ENCODE results near the gene MEF2A. TPM values are rescaled to one million over a fixed set of nuclear protein-coding genes. Genes with fewer than 3 reads are reported as not detected.
"Not testable (repeated sequence)": the region's sequence is repeated elsewhere in the genome, so short reads cannot be mapped to it uniquely, and the experiment has no call there.

MEF2A gene
- total RNA-seq, 4 donors from 2014 or later: 71.9 to 126 (median 103) TPM

- intact Hi-C loops (cut with DNase I; ENCODE audit: low total_unique reads): loop anchor here (10.0 kb wide), 1 partner anchor 471 kb away; no protein-coding TSS in a partner anchor
- no peak for DNase-seq (ENCODE audit: low spot score in 2 of 2)
- TF ChIP-seq, protein P1, sequence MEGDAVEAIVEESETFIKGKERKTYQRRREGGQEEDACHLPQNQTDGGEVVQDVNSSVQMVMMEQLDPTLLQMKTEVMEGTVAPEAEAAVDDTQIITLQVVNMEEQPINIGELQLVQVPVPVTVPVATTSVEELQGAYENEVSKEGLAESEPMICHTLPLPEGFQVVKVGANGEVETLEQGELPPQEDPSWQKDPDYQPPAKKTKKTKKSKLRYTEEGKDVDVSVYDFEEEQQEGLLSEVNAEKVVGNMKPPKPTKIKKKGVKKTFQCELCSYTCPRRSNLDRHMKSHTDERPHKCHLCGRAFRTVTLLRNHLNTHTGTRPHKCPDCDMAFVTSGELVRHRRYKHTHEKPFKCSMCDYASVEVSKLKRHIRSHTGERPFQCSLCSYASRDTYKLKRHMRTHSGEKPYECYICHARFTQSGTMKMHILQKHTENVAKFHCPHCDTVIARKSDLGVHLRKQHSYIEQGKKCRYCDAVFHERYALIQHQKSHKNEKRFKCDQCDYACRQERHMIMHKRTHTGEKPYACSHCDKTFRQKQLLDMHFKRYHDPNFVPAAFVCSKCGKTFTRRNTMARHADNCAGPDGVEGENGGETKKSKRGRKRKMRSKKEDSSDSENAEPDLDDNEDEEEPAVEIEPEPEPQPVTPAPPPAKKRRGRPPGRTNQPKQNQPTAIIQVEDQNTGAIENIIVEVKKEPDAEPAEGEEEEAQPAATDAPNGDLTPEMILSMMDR (IDR thresholded peaks at IDR 0.05): no peak
- TF ChIP-seq POLR2A (IDR thresholded peaks at IDR 0.05): no peak
- H3K4me3 ChIP-seq (ENCODE audit: low read depth, poor library complexity, severe bottlenecking): no peak overlapping the region
- 91 to 94% methylated on average over 9 of the region's 9 CpGs for WGBS, 2 donors
These were observed 179.7 kb downstream of the MEF2A start for GRCh38 chr15:99745370-99746086.

- intact Hi-C loops (cut with DNase I; ENCODE audit: low total_unique reads): loop anchor here (10.0 kb wide), 1 partner anchor 475 kb away; no protein-coding TSS in a partner anchor
- H3K4me3 ChIP-seq (ENCODE audit: low read depth, poor library complexity, severe bottlenecking): no peak overlapping the region
- 45 to 63% methylated on average over 6 of the region's 6 CpGs for WGBS, 2 donors
- DNase-seq (ENCODE audit: low spot score in 2 of 2): no peak
- TF ChIP-seq, protein P1 (IDR thresholded peaks at IDR 0.05): no peak
- no peak for TF ChIP-seq POLR2A (IDR thresholded peaks at IDR 0.05)
These were observed 183.6 kb downstream of the MEF2A start for GRCh38 chr15:99749386-99749785.

- WGBS, 2 donors: 81 to 88% methylated on average over 11 of the region's 11 CpGs
- intact Hi-C loops (cut with DNase I; ENCODE audit: low total_unique reads); H3K4me3 ChIP-seq (ENCODE audit: low read depth, poor library complexity, severe bottlenecking); DNase-seq (ENCODE audit: low spot score in 2 of 2): not testable (repeated sequence)
These were observed 184.5 kb downstream of the MEF2A start for GRCh38 chr15:99750326-99750725.

GRCh38 chr15:99752556-99752955 is 186.8 kb downstream of the MEF2A start:
- intact Hi-C loops (cut with DNase I; ENCODE audit: low total_unique reads): no loop called here

DNA sequence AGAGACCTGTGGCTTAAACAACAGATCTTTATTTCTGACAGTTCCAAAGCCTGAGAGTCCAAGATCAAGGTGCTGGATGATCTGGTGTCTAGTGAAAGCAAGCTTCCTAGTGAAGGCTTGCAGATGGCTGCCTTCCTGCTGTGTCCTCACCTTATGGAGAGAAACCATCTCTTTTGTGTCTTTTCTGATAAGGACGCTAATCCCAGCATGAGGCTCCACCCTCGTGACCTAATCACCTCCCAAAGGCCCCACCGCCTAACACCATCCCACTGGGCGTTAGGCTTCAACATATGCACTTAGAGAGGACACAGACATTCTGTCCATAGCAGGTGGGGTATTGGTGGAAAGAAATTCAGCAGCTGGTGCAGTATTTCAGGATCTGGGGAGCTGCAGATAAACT is 187.3 kb downstream of the MEF2A start:
- 86 to 92% methylated on average over 4 of the region's 4 CpGs for WGBS, 2 donors

More at GRCh38 chr15:99752556-99752955, 186.8 kb downstream of the MEF2A start:
- no peak overlapping the region for H3K4me3 ChIP-seq (ENCODE audit: low read depth, poor library complexity, severe bottlenecking)
- WGBS, 2 donors: 67 to 86% methylated on average over 4 of the region's 4 CpGs
- TF ChIP-seq, protein P1 (IDR thresholded peaks at IDR 0.05): no peak
- TF ChIP-seq POLR2A (IDR thresholded peaks at IDR 0.05): no peak
- DNase-seq (ENCODE audit: low spot score in 2 of 2): no peak

GRCh38 chr15:99755692-99756409 is 190.1 kb downstream of the MEF2A start:
- TF ChIP-seq POLR2A (IDR thresholded peaks at IDR 0.05): no peak
- TF ChIP-seq, protein P1 (IDR thresholded peaks at IDR 0.05): no peak
- DNase-seq (ENCODE audit: low spot score in 2 of 2): no peak
- WGBS, 2 donors: 7 to 10% methylated on average over 7 of the region's 7 CpGs
- intact Hi-C loops (cut with DNase I; ENCODE audit: low total_unique reads): no loop called here
- H3K4me3 ChIP-seq (ENCODE audit: low read depth, poor library complexity, severe bottlenecking): no peak overlapping the region

More for the DNA sequence above, 187.3 kb downstream of the MEF2A start:
- no peak for DNase-seq (ENCODE audit: low spot score in 2 of 2)
- no peak for TF ChIP-seq POLR2A (IDR thresholded peaks at IDR 0.05)
- TF ChIP-seq, protein P1 (IDR thresholded peaks at IDR 0.05): no peak
- no peak overlapping the region for H3K4me3 ChIP-seq (ENCODE audit: low read depth, poor library complexity, severe bottlenecking)
- intact Hi-C loops (cut with DNase I; ENCODE audit: low total_unique reads): no loop called here

Data from lower leg skin (tissue), 4 donors.